HepG2 (cell line): ENCODE results near the gene STAT5A. TPM values are rescaled to one million over a fixed set of nuclear protein-coding genes. Genes with fewer than 3 reads are reported as not detected.

ENCODE experiments used
- ATF7-NPFF ChIP-seq: sonication (generic); formaldehyde crosslinking; IDR thresholded peaks from 2 replicates; pipeline ENCODE4 v1.8.1; 2023; ENCODE audit warnings: mild to moderate bottlenecking, low read depth, missing genetic modification reagents, moderate library complexity
- ESRRA ChIP-seq: sonication (generic); formaldehyde crosslinking; IDR thresholded peaks from 2 replicates; pipeline ENCODE4 v1.5.1; 2020; ENCODE audit warnings: mild to moderate bottlenecking, low read depth, missing genetic modification reagents
- FOXP1 ChIP-seq, 2 experiments: fragments of 450-650 bp in 1 of 2; IDR thresholded peaks; 2 replicates each; pipeline ENCODE4 v1.6.1; 2017 to 2018; ENCODE audit warnings: antibody characterized with exemption in 1 of 2
- GATAD1 ChIP-seq: IDR thresholded peaks from 2 replicates; pipeline ENCODE4 v1.6.1; 2016; ENCODE audit warnings: missing genetic modification reagents, missing compliant biosample characterization
- HNRNPLL ChIP-seq: fragments of 200-400 bp; formaldehyde crosslinking; IDR thresholded peaks from 2 replicates; pipeline ENCODE4 v1.6.1; 2017; ENCODE audit warnings: mild to moderate bottlenecking, low read depth, low read length; ENCODE audit not compliant: poor library complexity, severe bottlenecking
- IKZF4 ChIP-seq: sonication (generic); formaldehyde crosslinking; IDR thresholded peaks from 2 replicates; pipeline ENCODE4 v1.5.1; 2020; ENCODE audit warnings: borderline replicate concordance, mild to moderate bottlenecking, low read depth, missing genetic modification reagents; ENCODE audit errors: not compliant biosample characterization
- KDM1A ChIP-seq: IDR thresholded peaks from 2 replicates; pipeline ENCODE4 v1.6.1; 2016; ENCODE audit warnings: missing compliant biosample characterization
- NFE2L2 ChIP-seq: fragments of 150-350 bp; IDR thresholded peaks from 2 replicates; pipeline ENCODE4 v1.6.1; 2014; ENCODE audit warnings: low read length
- POLR2A ChIP-seq, 2 experiments: IDR thresholded peaks; 2 replicates each; pipeline ENCODE4 v1.6.1; 2011; ENCODE audit warnings: low read depth in 2 of 2, low read length in 2 of 2, mild to moderate bottlenecking in 1 of 2, moderate library complexity in 1 of 2; ENCODE audit not compliant: insufficient read depth in 1 of 2
- RAD21 ChIP-seq: fragments of 450-650 bp; formaldehyde crosslinking; IDR thresholded peaks from 2 replicates; pipeline ENCODE4 v1.5.0; 2020; ENCODE audit warnings: mild to moderate bottlenecking
- RBFOX2 ChIP-seq: fragments of 200-400 bp; formaldehyde crosslinking; IDR thresholded peaks from 2 replicates; pipeline ENCODE4 v1.6.1; 2017; ENCODE audit warnings: low read depth, mild to moderate bottlenecking, low read length
- TEAD3 ChIP-seq: optimal IDR thresholded peaks from 2 replicates; pipeline ENCODE3; 2016; ENCODE audit warnings: borderline replicate concordance
- ZNF207 ChIP-seq: fragments of 450-650 bp; IDR thresholded peaks from 2 replicates; pipeline ENCODE4 v1.6.1; 2016; ENCODE audit warnings: antibody characterized with exemption, borderline replicate concordance
- ZNF3 ChIP-seq: IDR thresholded peaks from 2 replicates; pipeline ENCODE4 v1.7.0; 2017; ENCODE audit warnings: inconsistent platforms
- ZNF768 ChIP-seq: sonication (generic); formaldehyde crosslinking; IDR thresholded peaks from 2 replicates; pipeline ENCODE4 v1.4.0; 2020; ENCODE audit warnings: missing genetic modification reagents
- ZNF776 ChIP-seq: sonication (generic); formaldehyde crosslinking; IDR thresholded peaks from 2 replicates; pipeline ENCODE4 v1.4.0; 2020; ENCODE audit warnings: mild to moderate bottlenecking, missing genetic modification reagents
- polyA plus RNA-seq, 8 experiments: library from polyadenylated mRNA; depleted of rRNA in 3 of 8; stranded (reverse) in 7 of 8; unstranded in 1 of 8; fragments of >200 nt; fragmentation: Illumina TruSeq in 4 of 8; extraction: Trizol in 4 of 8; gene quantifications; 2 replicates each; pipeline versions ENCODE4 v1.2.1 to v1.2.3, GENCODE V29; 2011 to 2016; ENCODE audit warnings: low read depth in 4 of 8, missing spikeins in 1 of 8, mixed read lengths in 1 of 8; ENCODE audit not compliant: insufficient read depth in 1 of 8
- total RNA-seq, 5 experiments: library from RNA; depleted of rRNA; stranded (reverse); fragments of >200 nt; fragmentation: Illumina TruSeq; extraction: Trizol; gene quantifications; 2 replicates each; pipeline ENCODE4 v1.2.3, GENCODE V29; 2016; ENCODE audit warnings: low read depth in 1 of 5
- TF ChIP-seq, protein P1 (sequence below): sonication (generic); formaldehyde crosslinking; IDR thresholded peaks from 2 replicates; pipeline ENCODE4 v1.4.0; 2020; ENCODE audit warnings: missing genetic modification reagents
- TF ChIP-seq, protein P2 (sequence below): sonication (generic); formaldehyde crosslinking; IDR thresholded peaks from 2 replicates; pipeline ENCODE4 v1.8.0; 2022; ENCODE audit warnings: low read depth, missing genetic modification reagents
- TF ChIP-seq, protein P3 (sequence below): sonication (generic); formaldehyde crosslinking; IDR thresholded peaks from 2 replicates; pipeline ENCODE4 v1.9.0; 2022; ENCODE audit warnings: low read depth, missing genetic modification reagents
- TF ChIP-seq, protein P4 (sequence below): sonication (generic); formaldehyde crosslinking; IDR thresholded peaks from 2 replicates; pipeline ENCODE4 v1.5.0; 2020; ENCODE audit warnings: missing genetic modification reagents, mild to moderate bottlenecking, borderline replicate concordance
- TF ChIP-seq, protein P5 (sequence below): sonication (generic); formaldehyde crosslinking; IDR thresholded peaks from 2 replicates; pipeline ENCODE4 v1.8.0; 2022; ENCODE audit warnings: mild to moderate bottlenecking, missing genetic modification reagents, moderate library complexity
- TF ChIP-seq, protein P6 (sequence below): conservative IDR thresholded peaks from 2 replicates; pipeline ENCODE4 v1.6.1; 2018; ENCODE audit warnings: missing genetic modification reagents

STAT5A gene
- total and polyA plus RNA-seq, 2 of the 13 experiments (the other 11 are each of a cell fraction or from before 2014, with no cell fraction given), result 1.4 to 4.1 TPM

DNA sequence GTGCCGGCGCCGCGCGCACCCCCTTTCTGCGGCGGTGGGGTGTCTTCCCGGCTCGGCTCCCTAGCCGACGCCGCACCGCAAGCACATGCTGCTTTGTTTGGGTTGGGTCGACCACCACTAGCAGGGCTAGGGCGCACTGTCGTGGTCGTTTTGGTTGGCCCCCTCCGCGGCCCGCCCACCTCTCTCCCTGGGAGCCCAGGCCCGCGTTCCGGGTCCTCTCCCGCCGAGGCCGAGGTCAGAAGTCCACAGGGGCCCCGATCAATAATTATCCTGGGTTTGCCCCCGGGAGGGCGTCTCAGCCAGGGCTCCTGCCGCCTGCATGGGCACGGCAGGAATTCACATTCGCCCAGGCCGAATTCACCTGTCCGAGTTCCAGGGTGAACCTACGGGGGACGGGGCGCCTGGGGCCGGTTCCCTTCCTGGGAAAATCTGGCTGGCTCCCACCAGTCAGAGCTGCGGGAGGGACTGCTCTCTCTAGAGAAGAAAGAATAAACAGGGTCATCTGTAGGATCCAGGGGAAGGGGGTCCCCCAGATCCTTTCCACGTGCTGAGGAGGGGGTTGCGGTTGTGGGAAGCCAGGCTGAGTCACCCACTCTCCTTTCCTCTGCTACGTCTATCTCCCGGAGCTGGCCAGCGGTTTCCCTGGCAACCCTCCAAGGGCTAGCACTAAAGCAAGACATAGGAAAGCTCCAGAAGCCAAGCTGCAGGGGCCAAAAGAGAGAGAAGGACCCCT lies 11.5 kb upstream of the STAT5A start (continued):
- TF ChIP-seq, protein P1, sequence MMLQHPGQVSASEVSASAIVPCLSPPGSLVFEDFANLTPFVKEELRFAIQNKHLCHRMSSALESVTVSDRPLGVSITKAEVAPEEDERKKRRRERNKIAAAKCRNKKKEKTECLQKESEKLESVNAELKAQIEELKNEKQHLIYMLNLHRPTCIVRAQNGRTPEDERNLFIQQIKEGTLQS, result 0 out of 2 replicates have a peak, but pooled peaks have one; percentile 8
- TF ChIP-seq, protein P2, sequence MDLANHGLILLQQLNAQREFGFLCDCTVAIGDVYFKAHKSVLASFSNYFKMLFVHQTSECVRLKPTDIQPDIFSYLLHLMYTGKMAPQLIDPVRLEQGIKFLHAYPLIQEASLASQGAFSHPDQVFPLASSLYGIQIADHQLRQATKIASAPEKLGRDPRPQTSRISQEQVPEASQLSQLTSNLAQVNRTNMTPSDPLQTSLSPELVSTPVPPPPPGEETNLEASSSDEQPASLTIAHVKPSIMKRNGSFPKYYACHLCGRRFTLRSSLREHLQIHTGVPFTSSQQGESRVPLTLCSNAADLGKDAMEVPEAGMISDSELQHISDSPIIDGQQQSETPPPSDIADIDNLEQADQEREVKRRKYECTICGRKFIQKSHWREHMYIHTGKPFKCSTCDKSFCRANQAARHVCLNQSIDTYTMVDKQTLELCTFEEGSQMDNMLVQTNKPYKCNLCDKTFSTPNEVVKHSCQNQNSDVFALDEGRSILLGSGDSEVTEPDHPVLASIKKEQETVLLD (CRISPR knock-in tag), result no peak
- TF ChIP-seq ZNF3 (CRISPR knock-in tag), result no peak
- TF ChIP-seq, protein P3, sequence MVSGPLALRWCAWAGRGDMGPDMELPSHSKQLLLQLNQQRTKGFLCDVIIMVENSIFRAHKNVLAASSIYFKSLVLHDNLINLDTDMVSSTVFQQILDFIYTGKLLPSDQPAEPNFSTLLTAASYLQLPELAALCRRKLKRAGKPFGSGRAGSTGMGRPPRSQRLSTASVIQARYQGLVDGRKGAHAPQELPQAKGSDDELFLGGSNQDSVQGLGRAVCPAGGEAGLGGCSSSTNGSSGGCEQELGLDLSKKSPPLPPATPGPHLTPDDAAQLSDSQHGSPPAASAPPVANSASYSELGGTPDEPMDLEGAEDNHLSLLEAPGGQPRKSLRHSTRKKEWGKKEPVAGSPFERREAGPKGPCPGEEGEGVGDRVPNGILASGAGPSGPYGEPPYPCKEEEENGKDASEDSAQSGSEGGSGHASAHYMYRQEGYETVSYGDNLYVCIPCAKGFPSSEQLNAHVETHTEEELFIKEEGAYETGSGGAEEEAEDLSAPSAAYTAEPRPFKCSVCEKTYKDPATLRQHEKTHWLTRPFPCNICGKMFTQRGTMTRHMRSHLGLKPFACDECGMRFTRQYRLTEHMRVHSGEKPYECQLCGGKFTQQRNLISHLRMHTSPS, result peak; percentile 97
- peak; percentile 72 for TF ChIP-seq ZNF768 (CRISPR knock-in tag)
- peak; percentile 54 for TF ChIP-seq HNRNPLL
- no peak for TF ChIP-seq ZNF207
- TF ChIP-seq RAD21, result no peak; the same call in 1 of the 2 replicates
- peak; percentile 78; the same call in 1 of the 2 replicates for TF ChIP-seq ATF7-NPFF (CRISPR knock-in tag)
- TF ChIP-seq, protein P4, sequence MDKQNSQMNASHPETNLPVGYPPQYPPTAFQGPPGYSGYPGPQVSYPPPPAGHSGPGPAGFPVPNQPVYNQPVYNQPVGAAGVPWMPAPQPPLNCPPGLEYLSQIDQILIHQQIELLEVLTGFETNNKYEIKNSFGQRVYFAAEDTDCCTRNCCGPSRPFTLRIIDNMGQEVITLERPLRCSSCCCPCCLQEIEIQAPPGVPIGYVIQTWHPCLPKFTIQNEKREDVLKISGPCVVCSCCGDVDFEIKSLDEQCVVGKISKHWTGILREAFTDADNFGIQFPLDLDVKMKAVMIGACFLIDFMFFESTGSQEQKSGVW, result no peak
- peak; percentile 84 for TF ChIP-seq IKZF4 (CRISPR knock-in tag)
- peak; percentile 64 for TF ChIP-seq ZNF776 (CRISPR knock-in tag)
- TF ChIP-seq, protein P5, sequence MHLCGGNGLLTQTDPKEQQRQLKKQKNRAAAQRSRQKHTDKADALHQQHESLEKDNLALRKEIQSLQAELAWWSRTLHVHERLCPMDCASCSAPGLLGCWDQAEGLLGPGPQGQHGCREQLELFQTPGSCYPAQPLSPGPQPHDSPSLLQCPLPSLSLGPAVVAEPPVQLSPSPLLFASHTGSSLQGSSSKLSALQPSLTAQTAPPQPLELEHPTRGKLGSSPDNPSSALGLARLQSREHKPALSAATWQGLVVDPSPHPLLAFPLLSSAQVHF (CRISPR knock-in tag), result no peak
- TF ChIP-seq FOXP1 (IDR thresholded peaks at IDR 0.05), result no peak
- TF ChIP-seq FOXP1 (CRISPR knock-in tag; IDR thresholded peaks at IDR 0.05), result peak; percentile 39; the same call in 1 of the 2 replicates
- TF ChIP-seq TEAD3 (CRISPR knock-in tag), result peak; percentile 70
- peak; percentile 3; the same call in 1 of the 2 replicates for TF ChIP-seq NFE2L2
- peak in 1 of 2 experiments; percentile 43; a peak in 1 of 4 replicates for TF ChIP-seq POLR2A (IDR thresholded peaks at IDR 0.05; ENCODE audit: insufficient read depth in 1 of 2, low read depth in 2 of 2, low read length in 2 of 2)
- TF ChIP-seq GATAD1 (CRISPR knock-in tag), result no peak
- TF ChIP-seq, protein P6, sequence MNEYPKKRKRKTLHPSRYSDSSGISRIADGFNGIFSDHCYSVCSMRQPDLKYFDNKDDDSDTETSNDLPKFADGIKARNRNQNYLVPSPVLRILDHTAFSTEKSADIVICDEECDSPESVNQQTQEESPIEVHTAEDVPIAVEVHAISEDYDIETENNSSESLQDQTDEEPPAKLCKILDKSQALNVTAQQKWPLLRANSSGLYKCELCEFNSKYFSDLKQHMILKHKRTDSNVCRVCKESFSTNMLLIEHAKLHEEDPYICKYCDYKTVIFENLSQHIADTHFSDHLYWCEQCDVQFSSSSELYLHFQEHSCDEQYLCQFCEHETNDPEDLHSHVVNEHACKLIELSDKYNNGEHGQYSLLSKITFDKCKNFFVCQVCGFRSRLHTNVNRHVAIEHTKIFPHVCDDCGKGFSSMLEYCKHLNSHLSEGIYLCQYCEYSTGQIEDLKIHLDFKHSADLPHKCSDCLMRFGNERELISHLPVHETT, result peak; percentile 76; the same call in 1 of the 2 replicates
- TF ChIP-seq ESRRA (CRISPR knock-in tag), result peak; percentile 90
- TF ChIP-seq KDM1A, result no peak
- peak; percentile 93 for TF ChIP-seq RBFOX2
